Stimulated activated CD8-positive, alpha-beta memory T cell treated with anti-CD3 and anti-CD28 coated beads, Interleukin-15, amount 100 ng/mL, for 4 hours (primary cell): ENCODE data around the gene SYS1.

Experiments
- DNase-seq, 2 donors: peaks; one replicate each; pipeline ENCODE4 v3.0.0-alpha.2; 2020; ENCODE audit warnings: low read depth in 2 of 2

SYS1 gene

GRCh38 chr20:45362804-45363610 lies at the start of gene SYS1:
TSS of gene SYS1 (plus strand) at chr20:45363156. CDS start at chr20:45363532, 376 bp downstream.
- peak; percentile 97 to 98 for DNase-seq

- no peak for DNase-seq
Observed at GRCh38 chr20:45313943-45314342, 49.0 kb upstream of the SYS1 start.

GRCh38 chr20:45315672-45316071 lies 47.3 kb upstream of the SYS1 start:
- no peak for DNase-seq

- no peak for DNase-seq
Observed at GRCh38 chr20:45316150-45317080, 46.5 kb upstream of the SYS1 start.

GRCh38 chr20:45317826-45318225 lies 45.1 kb upstream of the SYS1 start:
- DNase-seq: no peak

GRCh38 chr20:45318386-45318939 lies 44.5 kb upstream of the SYS1 start:
- DNase-seq: no peak

- no peak for DNase-seq
Observed at GRCh38 chr20:45318948-45319347, 44.0 kb upstream of the SYS1 start.

- no peak for DNase-seq
Observed at GRCh38 chr20:45320948-45321595, 41.9 kb upstream of the SYS1 start.

GRCh38 chr20:45322952-45323383 lies 40.0 kb upstream of the SYS1 start:
- no peak for DNase-seq

GRCh38 chr20:45323731-45324130 lies 39.2 kb upstream of the SYS1 start:
- no peak for DNase-seq

GRCh38 chr20:45325371-45325770 lies 37.6 kb upstream of the SYS1 start:
- DNase-seq: no peak

GRCh38 chr20:45328451-45328850 lies 34.5 kb upstream of the SYS1 start:
- DNase-seq: no peak

GRCh38 chr20:45329497-45330319 lies 33.2 kb upstream of the SYS1 start:
- DNase-seq: no peak

GRCh38 chr20:45330476-45330875 lies 32.5 kb upstream of the SYS1 start:
- no peak for DNase-seq

- DNase-seq: no peak
Observed at GRCh38 chr20:45336530-45337366, 26.2 kb upstream of the SYS1 start.

- no peak for DNase-seq
Observed at GRCh38 chr20:45337367-45338120, 25.4 kb upstream of the SYS1 start.

- DNase-seq: no peak
Observed at GRCh38 chr20:45338121-45339030, 24.6 kb upstream of the SYS1 start.

- no peak for DNase-seq
Observed at GRCh38 chr20:45339084-45339483, 23.9 kb upstream of the SYS1 start.
